ENCODE data around the gene C2CD4C. TPM values are rescaled to one million over a fixed set of nuclear protein-coding genes. Genes with fewer than 3 reads are reported as not detected.

Gene C2CD4C
- total RNA-seq, 1 experiment from 2014 or later = 0.29 TPM

- no peaks in the 10 kb centered on the region for H4K20me1 ChIP-seq (ENCODE audit: low read length)
- no peaks in the 10 kb centered on the region for H3K9me3 ChIP-seq (ENCODE audit: low read length)
- H3K27me3 ChIP-seq (ENCODE audit: low read length) = no peaks in the 10 kb centered on the region
- intact Hi-C loops (cut with micrococcal nuclease) = no loop called here
- H3K27ac ChIP-seq (ENCODE audit: low read length) = no peak overlapping the region
- H3K4me3 ChIP-seq (ENCODE audit: low read length) = no peak overlapping the region
- ATAC-seq = no peak
- no peak overlapping the region for H2AFZ ChIP-seq (ENCODE audit: low read length)
- no TSS peak for BruUV-seq (replicated peaks)
- no peaks in the 10 kb centered on the region for H3K9me2 ChIP-seq (replicated peaks; ENCODE audit: low read length)
- DNase-seq = no peak
- ChIA-PET CTCF (no interaction called here), POLR2A (ENCODE audit: unreplicated experiment) (no interaction called here)
- H3K36me3 ChIP-seq (ENCODE audit: low read depth, low read length) = no peaks in the 10 kb centered on the region
- TF ChIP-seq EZH2phosphoT487 (IDR thresholded peaks at IDR 0.05; ENCODE audit: borderline replicate concordance, low read length) (no peak), EZH2 (IDR thresholded peaks at IDR 0.05; ENCODE audit: low read length, unreplicated experiment) (no peak), CTCF (conservative IDR thresholded peaks at IDR 0.05; ENCODE audit: low read depth, low read length) (no peak)
- H3K4me1 ChIP-seq (ENCODE audit: insufficient read depth, low read length) = no peaks in the 10 kb centered on the region
- no peak overlapping the region for H3K9ac ChIP-seq (ENCODE audit: low read length)
- no peak overlapping the region for H3K4me2 ChIP-seq (ENCODE audit: low read length)
- H3F3A ChIP-seq (ENCODE audit: low read length, unreplicated experiment) = no peaks in the 10 kb centered on the region
- H3K79me2 ChIP-seq (ENCODE audit: low read length) = no peaks in the 10 kb centered on the region
These were observed 48.7 kb upstream of the C2CD4C start for GRCh38 chr19:457636-458035.

DNA sequence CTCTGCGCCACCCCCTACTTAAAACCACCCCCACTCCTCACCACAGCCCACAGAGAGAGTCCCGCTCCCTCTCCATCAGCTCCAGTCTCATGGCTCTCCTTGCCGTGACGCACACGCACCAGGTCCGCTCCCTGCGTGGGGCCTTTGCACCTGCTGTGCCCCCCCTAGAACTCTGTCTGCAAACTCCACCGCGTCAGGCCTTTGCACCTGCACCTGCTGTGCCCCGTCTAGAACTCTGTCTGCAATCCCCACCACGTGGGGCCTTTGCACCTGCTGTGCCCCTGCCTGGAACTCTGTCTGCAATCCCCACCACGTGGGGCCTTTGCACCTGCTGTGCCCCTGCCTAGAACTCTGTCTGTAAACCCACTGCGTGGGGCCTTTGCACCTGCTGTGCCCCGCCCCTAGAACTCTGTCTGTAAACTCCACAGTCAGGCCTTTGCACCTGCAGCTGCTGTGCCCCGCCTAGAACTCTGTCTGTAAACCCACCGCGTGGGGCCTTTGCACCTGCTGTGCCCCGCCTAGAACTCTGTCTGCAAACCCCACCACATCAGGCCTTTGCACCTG is 47.7 kb upstream of the C2CD4C start:
- POLR2A ChIA-PET (ENCODE audit: unreplicated experiment) = no interaction called here
- Histone ChIP-seq H3K9me3 (ENCODE audit: low read length) (no peaks in the 10 kb centered on the region), H3K4me1 (ENCODE audit: insufficient read depth, low read length) (no peaks in the 10 kb centered on the region), H2AFZ (ENCODE audit: low read length) (no peak overlapping the region), H3K9ac (ENCODE audit: low read length) (no peak overlapping the region), H3F3A (ENCODE audit: low read length, unreplicated experiment) (no peaks in the 10 kb centered on the region), H3K27ac (ENCODE audit: low read length) (no peak overlapping the region), H3K9me2 (replicated peaks; ENCODE audit: low read length) (no peaks in the 10 kb centered on the region), H3K79me2 (ENCODE audit: low read length) (no peaks in the 10 kb centered on the region), H3K27me3 (ENCODE audit: low read length) (no peaks in the 10 kb centered on the region), H3K4me3 (ENCODE audit: low read length) (no peak overlapping the region), H3K36me3 (ENCODE audit: low read depth, low read length) (no peaks in the 10 kb centered on the region), H3K4me2 (ENCODE audit: low read length) (no peak overlapping the region), H4K20me1 (ENCODE audit: low read length) (no peaks in the 10 kb centered on the region)
- DNase-seq = no peak
- CTCF ChIA-PET = no interaction called here
- no peak for TF ChIP-seq EZH2 (IDR thresholded peaks at IDR 0.05; ENCODE audit: low read length, unreplicated experiment)
- ATAC-seq = no peak
- intact Hi-C loops (cut with micrococcal nuclease) = no loop called here
- BruUV-seq (replicated peaks) = no TSS peak

DNA sequence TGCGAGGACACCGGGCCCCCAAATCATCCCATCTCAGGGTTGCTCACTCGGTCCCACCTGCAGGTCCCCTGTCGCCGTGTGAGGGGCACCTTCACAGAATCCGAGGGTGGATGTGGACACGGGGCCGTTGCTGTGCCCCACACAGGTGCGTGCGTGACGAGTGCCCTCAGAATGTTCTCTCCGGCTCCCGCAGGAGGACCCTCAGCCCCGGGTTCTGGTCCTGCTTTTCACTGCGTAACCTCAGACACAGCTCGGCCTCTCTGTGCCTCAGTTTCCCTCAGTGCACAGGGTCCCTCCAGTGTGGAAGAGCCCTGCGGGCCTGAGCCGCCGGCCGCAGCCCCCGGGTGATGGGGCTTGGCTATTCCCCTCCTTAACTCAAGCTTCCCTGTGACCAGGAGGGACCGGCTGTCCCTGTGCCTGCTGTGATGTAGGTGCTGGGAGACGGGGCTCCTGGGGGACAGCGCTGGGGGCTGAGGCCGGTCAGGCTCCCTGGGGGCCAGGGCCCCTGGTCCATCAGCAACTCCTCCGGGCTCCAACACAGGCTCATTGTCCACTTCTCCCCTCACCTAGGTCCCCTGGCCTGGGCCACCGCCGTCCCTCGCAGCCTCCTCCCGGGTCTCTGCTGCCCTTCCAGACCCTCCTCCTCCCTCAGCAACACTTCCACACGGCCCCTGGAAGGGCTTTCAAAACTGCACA is 47.1 kb upstream of the C2CD4C start:
- Histone ChIP-seq H3K79me2 (ENCODE audit: low read length) (no peaks in the 10 kb centered on the region), H3K9me2 (replicated peaks; ENCODE audit: low read length) (no peaks in the 10 kb centered on the region), H3K27ac (ENCODE audit: low read length) (no peak overlapping the region), H3K27me3 (ENCODE audit: low read length) (no peaks in the 10 kb centered on the region), H3K4me1 (ENCODE audit: insufficient read depth, low read length) (no peaks in the 10 kb centered on the region), H2AFZ (ENCODE audit: low read length) (no peak overlapping the region), H3K36me3 (ENCODE audit: low read depth, low read length) (no peaks in the 10 kb centered on the region), H3K4me3 (ENCODE audit: low read length) (no peak overlapping the region), H3K4me2 (ENCODE audit: low read length) (no peak overlapping the region), H4K20me1 (ENCODE audit: low read length) (no peaks in the 10 kb centered on the region), H3F3A (ENCODE audit: low read length, unreplicated experiment) (no peaks in the 10 kb centered on the region), H3K9me3 (ENCODE audit: low read length) (no peaks in the 10 kb centered on the region), H3K9ac (ENCODE audit: low read length) (no peak overlapping the region)
- CTCF ChIA-PET = no interaction called here
- intact Hi-C loops (cut with micrococcal nuclease) = no loop called here
- BruUV-seq (replicated peaks) = no TSS peak
- ATAC-seq (no peak), DNase-seq (no peak)
- no peak for TF ChIP-seq CTCF (conservative IDR thresholded peaks at IDR 0.05; ENCODE audit: low read depth, low read length)
- no peak for TF ChIP-seq EZH2phosphoT487 (IDR thresholded peaks at IDR 0.05; ENCODE audit: borderline replicate concordance, low read length)
- no peak for TF ChIP-seq EZH2 (IDR thresholded peaks at IDR 0.05; ENCODE audit: low read length, unreplicated experiment)
- POLR2A ChIA-PET (ENCODE audit: unreplicated experiment) = no interaction called here
